Raji (cell line): ENCODE measurements around the gene NPAS2.

Source experiments
- POLR2A ChIP-seq: IDR thresholded peaks from 2 replicates; pipeline ENCODE4 v1.6.1; 2011; ENCODE audit warnings: low read depth, low read length, control low read depth; ENCODE audit not compliant: insufficient read depth

NPAS2 gene

DNA sequence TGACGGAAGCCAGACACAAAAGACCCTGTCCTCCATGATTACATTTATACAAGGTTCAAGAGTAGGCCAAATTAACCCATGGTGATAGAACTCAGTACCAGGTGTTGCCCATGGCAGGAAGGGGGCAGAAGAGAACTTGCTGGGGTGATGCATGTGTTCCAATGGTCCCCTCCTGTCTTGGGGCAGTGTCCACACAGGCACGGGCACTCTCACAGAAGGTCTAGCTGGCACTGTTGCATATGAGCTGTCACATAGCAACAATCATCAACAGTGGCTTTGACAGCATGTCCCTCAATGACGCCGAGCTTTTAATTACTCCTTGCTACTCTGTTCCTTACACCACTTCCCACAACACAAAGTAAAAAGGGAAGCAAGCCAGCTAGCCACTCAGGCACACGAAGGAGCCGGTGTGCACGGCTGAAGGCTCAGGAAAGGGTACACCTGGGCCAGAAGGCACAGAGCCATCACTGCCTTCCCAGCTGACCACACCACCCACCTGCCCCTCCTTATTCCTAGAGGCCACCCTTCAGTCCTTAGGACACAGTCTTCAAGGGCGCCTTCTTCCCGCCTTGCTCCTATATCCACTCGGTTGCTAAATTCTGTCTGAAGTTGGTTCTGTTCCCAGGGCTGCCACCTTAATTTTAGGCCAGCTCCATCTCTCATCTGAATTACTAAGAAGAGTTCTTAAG is 211.1 kb downstream of the NPAS2 start:
- TF ChIP-seq POLR2A: no peak

DNA sequence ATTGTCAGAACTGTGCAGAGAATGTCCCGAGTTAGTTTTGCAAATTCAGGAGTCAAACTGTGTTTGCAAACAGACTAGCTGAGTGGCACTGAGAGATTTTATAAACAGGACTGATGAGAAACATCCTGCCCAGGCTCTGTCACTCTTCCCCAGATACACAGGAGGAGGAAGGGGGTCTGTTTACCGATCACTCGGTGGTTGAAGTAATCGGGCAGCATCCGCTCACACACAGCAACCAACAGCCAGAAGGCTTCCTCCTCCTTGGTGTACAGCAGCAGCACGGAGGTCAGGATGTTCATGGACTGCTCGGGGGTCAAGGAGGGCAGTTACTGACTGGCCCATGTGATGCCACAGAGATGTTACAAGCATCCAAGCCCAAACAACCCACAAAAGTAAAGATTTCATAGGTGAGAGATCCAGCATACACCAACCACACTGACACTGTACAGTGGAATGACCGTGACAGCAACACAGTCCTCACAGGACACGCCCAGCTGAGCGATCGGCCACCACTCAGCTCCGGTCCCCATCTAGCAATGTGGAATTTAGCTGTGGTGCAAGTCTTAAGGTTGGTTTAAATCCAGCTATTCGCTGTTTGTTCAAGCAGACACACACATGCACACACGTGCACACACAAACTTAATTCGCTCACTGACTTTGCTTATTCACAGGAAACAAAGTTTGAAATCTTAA is 212.3 kb downstream of the NPAS2 start:
- no peak for TF ChIP-seq POLR2A

DNA sequence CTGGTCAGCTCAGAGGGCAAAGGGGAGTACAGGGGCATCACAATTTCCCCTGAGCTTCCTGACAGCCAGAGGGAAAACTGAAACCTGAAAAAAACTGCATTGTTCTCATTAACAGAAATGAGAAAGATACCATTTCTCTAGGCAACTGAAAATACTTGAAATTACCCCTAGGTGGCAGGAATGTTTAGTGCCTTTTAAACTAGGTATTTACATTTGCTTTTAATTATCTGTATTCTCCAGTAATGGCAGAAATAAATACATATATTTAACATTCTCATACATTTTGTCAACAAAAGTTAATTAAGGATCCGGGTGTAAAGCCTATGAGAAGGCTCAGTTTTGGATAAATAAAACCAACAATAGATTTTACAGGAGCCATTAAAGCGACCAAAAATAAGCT is 216.6 kb downstream of the NPAS2 start:
- TF ChIP-seq POLR2A: no peak

GRCh38 chr2:101037161-101037755 is 217.3 kb downstream of the NPAS2 start:
- TF ChIP-seq POLR2A: no peak

DNA sequence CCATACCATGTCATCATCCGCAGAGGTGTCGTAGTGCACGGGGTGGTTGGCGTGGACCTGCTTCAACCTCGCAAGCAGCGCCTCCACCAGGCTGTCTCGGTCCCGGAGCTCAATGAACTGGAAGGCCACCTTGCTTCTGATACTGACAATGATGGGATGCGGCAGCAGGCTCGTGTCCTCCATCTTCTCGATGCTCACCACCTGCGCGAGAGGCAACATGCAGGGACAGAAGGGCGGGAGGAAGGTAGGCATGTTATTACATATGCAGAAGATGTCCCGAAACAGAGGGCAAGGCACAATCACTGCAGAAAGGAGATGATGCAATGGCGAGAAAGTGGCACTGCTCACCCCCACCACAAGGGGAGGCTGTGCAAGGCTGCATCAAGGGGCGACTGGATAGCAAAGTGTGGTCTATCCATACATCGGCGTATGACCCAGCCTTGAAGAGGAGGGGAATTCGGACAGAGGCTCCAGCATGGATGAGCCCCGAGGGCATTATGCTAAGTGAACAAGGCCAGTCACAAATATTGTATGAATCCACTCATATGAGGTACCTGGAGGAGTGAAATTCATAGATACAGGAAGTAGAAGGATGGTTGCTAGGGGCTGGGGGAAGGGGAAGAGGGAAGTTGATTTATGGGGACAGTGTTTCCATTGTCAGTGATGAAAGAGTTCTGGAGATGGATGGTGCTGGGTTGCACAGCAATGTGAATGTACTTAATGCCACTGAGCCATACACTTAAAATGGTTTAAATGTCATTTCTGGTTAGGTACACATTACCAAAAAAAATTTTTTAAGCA is 218.7 kb downstream of the NPAS2 start:
- TF ChIP-seq POLR2A: no peak

DNA sequence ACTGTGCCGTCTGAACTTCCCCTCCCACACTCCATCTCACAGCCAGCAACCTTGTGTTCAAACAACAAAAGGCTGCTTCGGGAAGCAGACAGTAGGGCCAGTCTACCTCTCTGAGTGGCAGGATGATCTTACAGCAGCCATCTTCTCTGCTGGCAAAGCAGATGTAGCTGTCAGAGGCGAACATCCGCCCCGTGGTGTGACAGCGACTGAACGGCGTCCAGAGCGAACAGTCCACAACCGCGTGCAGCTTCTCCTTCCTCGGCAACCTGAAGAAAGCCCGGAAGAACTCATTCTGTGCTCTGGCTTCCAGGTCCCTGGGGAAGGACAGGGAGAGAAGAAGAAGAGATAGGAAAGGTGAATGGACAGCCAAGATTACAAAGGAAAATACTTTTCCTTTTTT is 220.1 kb downstream of the NPAS2 start:
- no peak for TF ChIP-seq POLR2A

DNA sequence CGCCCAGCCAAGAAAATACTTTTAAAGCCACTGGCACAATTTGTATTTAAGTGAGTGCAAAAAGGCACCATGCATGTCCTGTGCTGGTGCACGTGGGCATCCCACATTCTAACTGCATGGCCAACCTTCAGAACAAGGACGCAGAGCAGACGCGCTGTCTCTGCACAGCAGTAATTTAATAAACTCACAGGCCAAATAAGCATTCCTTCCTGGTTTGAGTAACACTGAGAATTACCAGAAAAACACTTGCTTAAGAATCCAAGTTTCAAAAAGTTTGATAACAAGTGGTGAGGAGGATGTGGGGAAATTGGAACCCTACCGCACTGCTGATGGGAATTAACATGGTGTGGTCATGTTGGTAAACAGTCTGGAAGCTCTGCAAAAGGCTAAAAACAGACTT is 220.8 kb downstream of the NPAS2 start:
- TF ChIP-seq POLR2A: no peak

DNA sequence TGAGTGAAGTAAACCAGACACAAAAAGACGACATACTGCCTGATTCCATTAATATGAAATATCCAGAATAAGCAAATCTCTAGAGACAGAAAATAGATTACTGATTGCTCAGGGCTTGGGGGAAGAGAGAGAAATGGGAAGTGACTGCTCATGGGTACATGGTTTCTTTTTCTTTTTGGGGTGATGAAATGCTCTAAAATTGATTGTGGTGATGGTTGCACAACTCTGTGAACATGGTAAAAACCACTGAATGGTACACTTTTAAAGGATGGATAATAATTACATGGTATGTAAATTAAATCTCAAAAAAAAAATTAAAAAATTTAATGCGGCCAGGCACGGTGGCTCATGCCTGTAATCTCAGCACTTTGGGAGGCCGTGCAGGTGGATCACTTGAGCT is 221.5 kb downstream of the NPAS2 start:
- no peak for TF ChIP-seq POLR2A

DNA sequence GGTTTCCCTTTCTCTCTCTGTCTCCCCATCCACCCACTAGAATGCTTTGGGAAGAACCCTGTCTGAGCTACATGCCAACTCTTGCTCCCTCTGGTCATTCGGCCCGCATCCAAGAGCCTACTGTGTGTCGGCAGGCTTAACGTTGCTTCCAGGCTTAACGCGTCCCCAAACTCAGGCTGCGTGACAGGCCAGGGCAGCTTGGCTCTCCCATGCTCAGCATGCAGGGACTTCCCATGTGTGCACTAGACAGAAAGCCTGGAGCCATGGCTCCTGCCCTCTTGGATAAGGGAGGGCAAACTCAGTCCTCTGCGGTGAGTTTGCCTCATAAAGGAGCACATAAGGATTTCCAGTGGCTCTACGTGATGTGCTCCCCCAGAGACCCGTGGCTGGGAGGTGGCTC is 225.4 kb downstream of the NPAS2 start:
- TF ChIP-seq POLR2A: no peak
